ENCODE measurements around the gene PLGLB2.
"Not testable (repeated sequence)": the region's sequence is repeated elsewhere in the genome, so short reads cannot be mapped to it uniquely, and the experiment has no call there.

DNA sequence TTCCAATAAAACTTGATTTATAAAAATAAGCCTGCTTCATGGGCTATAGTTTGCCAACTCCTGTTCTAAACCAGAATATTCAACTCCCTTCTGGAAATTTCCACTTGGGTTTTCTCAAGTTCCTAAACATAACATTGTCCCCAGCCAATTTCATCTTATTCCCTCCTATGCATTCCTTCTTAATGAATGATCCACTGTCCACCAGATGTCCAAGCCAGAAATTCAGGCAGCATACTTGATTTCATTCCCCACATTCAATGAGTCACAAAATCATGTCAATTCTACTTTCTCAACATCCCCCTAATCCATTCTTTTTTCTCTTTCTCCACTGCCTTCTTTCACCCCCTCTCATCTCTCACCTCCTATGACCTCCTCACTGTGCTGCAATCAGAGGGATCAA is 7.0 kb upstream of the PLGLB2 start:
- TF ChIP-seq, protein P1, sequence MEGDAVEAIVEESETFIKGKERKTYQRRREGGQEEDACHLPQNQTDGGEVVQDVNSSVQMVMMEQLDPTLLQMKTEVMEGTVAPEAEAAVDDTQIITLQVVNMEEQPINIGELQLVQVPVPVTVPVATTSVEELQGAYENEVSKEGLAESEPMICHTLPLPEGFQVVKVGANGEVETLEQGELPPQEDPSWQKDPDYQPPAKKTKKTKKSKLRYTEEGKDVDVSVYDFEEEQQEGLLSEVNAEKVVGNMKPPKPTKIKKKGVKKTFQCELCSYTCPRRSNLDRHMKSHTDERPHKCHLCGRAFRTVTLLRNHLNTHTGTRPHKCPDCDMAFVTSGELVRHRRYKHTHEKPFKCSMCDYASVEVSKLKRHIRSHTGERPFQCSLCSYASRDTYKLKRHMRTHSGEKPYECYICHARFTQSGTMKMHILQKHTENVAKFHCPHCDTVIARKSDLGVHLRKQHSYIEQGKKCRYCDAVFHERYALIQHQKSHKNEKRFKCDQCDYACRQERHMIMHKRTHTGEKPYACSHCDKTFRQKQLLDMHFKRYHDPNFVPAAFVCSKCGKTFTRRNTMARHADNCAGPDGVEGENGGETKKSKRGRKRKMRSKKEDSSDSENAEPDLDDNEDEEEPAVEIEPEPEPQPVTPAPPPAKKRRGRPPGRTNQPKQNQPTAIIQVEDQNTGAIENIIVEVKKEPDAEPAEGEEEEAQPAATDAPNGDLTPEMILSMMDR (IDR thresholded peaks at IDR 0.05; ENCODE audit: insufficient read depth, low read length, poor library complexity, severe bottlenecking) = not testable (repeated sequence)
- TF ChIP-seq EZH2phosphoT487 (conservative IDR thresholded peaks at IDR 0.05; ENCODE audit: low read length) = not testable (repeated sequence)

All from SU-DHL-6 (cell line).